Pancreas (tissue), 10 donors: Measurements from ENCODE around the gene SCN3A. TPM values are rescaled to one million over a fixed set of nuclear protein-coding genes. Genes with fewer than 3 reads are reported as not detected.

ENCODE experiments used
- ATAC-seq, 4 donors: fragments of 200-7000 bp; cut with Tn5 transposase; one replicate each; pipeline versions ENCODE4 v1.8.0 to v1.9.1; 2020; ENCODE audit warnings: mild to moderate bottlenecking in 4 of 4, moderate library complexity in 4 of 4
- DNase-seq, 6 donors: peaks; one replicate each; pipeline ENCODE4 v3.0.0-alpha.2; 2020
- FAIRE-seq: peaks from 2 replicates; lab custom pipeline; 2012; peaks lifted over from hg19 to GRCh38; lab: Jason Lieb, UNC
- H3K27ac ChIP-seq, 4 donors: fragments of 200-600 bp; sonication (generic); 1 replicate in 3 of 4; 2 replicates in 1 of 4; pipeline versions ENCODE4 v1.5.0 to v1.8.0; 2020
- H3K27me3 ChIP-seq, 4 donors: fragments of 200-600 bp; one replicate each; pipeline ENCODE4 v1.8.0; 2021
- H3K36me3 ChIP-seq, 3 donors: fragments of 200-600 bp; sonication (generic) in 1 of 3; one replicate each; pipeline versions ENCODE4 v1.5.0 to v1.8.0; 2020 to 2021
- H3K4me1 ChIP-seq, 3 donors: fragments of 200-600 bp; one replicate each; pipeline ENCODE4 v1.8.0; 2021
- H3K4me3 ChIP-seq, 4 donors: fragments of 200-600 bp; sonication (generic) in 2 of 4; one replicate each; pipeline versions ENCODE4 v1.5.0 to v1.8.0; 2020 to 2021
- H3K9me3 ChIP-seq, 4 donors: fragments of 200-600 bp; one replicate each; pipeline ENCODE4 v1.8.0; 2021
- CTCF ChIP-seq, 4 donors: fragments of 200-600 bp; sonication (generic) in 3 of 4; IDR thresholded peaks; one replicate each; pipeline versions ENCODE4 v1.5.0 to v1.8.0; 2021; ENCODE audit warnings: antibody characterized with exemption in 4 of 4
- WGBS, 2 donors: extraction: QIAGEN DNeasy Blood & Tissue Kit; methylation state at CpG; one replicate each; pipeline ENCODE4 v1.1.7; 2013; 5-methylcytosine and 5-hydroxymethylcytosine counted together
- intact Hi-C, 3 donors: fragments of 100-400 bp; cut with DNase I; formaldehyde crosslinking; loops; one replicate each; pipeline versions ENCODE4 v1.11.1 to v1.14.2; 2022
- polyA plus RNA-seq, 2 donors: library from polyadenylated mRNA; stranded (reverse); fragments of 200-250 nt; gene quantifications; one replicate each; pipeline ENCODE4 v1.2.3, GENCODE V29; 2013
- total RNA-seq, 6 donors: library from RNA; stranded (reverse); fragmentation: NEBNext Ultra II Directional in 4 of 6; extraction: Animal tissue kit (Norgen Biotek cat#: 25700) in 4 of 6; gene quantifications; one replicate each; pipeline versions ENCODE4 v1.2.1 to v1.2.4, GENCODE V29; 2021 to 2023
- donor health status: healthy with polysubstance abuse.
- donor health status: DM: no; HTN: no; CAD: no; lungs with moderate emphysema.
- donor health status: DM: no; HTN: no; CAD: no.
- donor health status: control.
- donor health status: control.
- donor health status: Bipolar disorder and iron deficiency.
- donor health status: DM: yes; HTN: yes; CAD: no.
- donor health status: DM: no; HTN: no; CAD: no.
- donor health status: DM: no; HTN: no; CAD: no.
- donor health status: DM: yes; HTN: yes; CAD: no.

Gene SCN3A
- total and polyA plus RNA-seq, 8 donors, result 0.08 to 1.2 (median 0.38) TPM

- intact Hi-C loops, result loop anchor here in 2 of 3 donors (10.0 kb wide), 1 partner anchor 193 kb away; no protein-coding TSS in a partner anchor
- ATAC-seq, result no peak
Observed at GRCh38 chr2:165208094-165208493, 4.2 kb upstream of the SCN3A start.

GRCh38 chr2:165205865-165206264 is 2.0 kb upstream of the SCN3A start:
- 75 to 84% methylated on average over 2 of the region's 2 CpGs for WGBS, 2 donors

More at GRCh38 chr2:165208094-165208493, 4.2 kb upstream of the SCN3A start:
- no peaks in the 10 kb centered on the region for H3K4me1 ChIP-seq
- H3K4me3 ChIP-seq, result no peak overlapping the region
- no peak for TF ChIP-seq CTCF (IDR thresholded peaks at IDR 0.05)
- WGBS, 2 donors, result 42 to 61% methylated on average over 1 of the region's 1 CpG
- DNase-seq (no peak), FAIRE-seq (no peak)
- H3K27ac ChIP-seq, result no peak overlapping the region
- H3K9me3 ChIP-seq, result no peaks in the 10 kb centered on the region
- no peaks in the 10 kb centered on the region for H3K36me3 ChIP-seq
- H3K27me3 ChIP-seq, result no peaks in the 10 kb centered on the region

GRCh38 chr2:165202239-165202638 is 1.6 kb downstream of the SCN3A start:
- Histone ChIP-seq H3K4me3 (no peak overlapping the region), H3K4me1 (no peaks in the 10 kb centered on the region), H3K27ac (no peak overlapping the region), H3K9me3 (no peaks in the 10 kb centered on the region), H3K27me3 (no peaks in the 10 kb centered on the region), H3K36me3 (no peaks in the 10 kb centered on the region)
- ATAC-seq (peak in 2 of 4 donors; percentile 62 to 73), DNase-seq (no peak), FAIRE-seq (no peak)
- no peak for TF ChIP-seq CTCF (IDR thresholded peaks at IDR 0.05)
- 82 to 87% methylated on average over 1 of the region's 1 CpG for WGBS, 2 donors
- intact Hi-C loops, result loop anchor here in 2 of 3 donors (10.0 kb wide), 1 partner anchor 187 kb away; no protein-coding TSS in a partner anchor

More at GRCh38 chr2:165205865-165206264, 2.0 kb upstream of the SCN3A start:
- TF ChIP-seq CTCF (IDR thresholded peaks at IDR 0.05), result no peak
- Histone ChIP-seq H3K4me3 (no peak overlapping the region), H3K4me1 (no peaks in the 10 kb centered on the region), H3K36me3 (no peaks in the 10 kb centered on the region), H3K27ac (no peak overlapping the region), H3K27me3 (no peaks in the 10 kb centered on the region), H3K9me3 (no peaks in the 10 kb centered on the region)
- FAIRE-seq, result no peak
- ATAC-seq, result no peak
- no peak for DNase-seq
- intact Hi-C loops, result loop anchor here in 2 of 3 donors (10.0 kb wide), 1 partner anchor 191 kb away; no protein-coding TSS in a partner anchor

- TF ChIP-seq CTCF (IDR thresholded peaks at IDR 0.05), result no peak
- Histone ChIP-seq H3K36me3 (no peaks in the 10 kb centered on the region), H3K4me3 (no peak overlapping the region), H3K27me3 (no peaks in the 10 kb centered on the region), H3K27ac (no peak overlapping the region), H3K4me1 (no peaks in the 10 kb centered on the region), H3K9me3 (no peaks in the 10 kb centered on the region)
- intact Hi-C loops, result no loop called here
- ATAC-seq (no peak), DNase-seq (no peak), FAIRE-seq (no peak)
- 86 to 95% methylated on average over 2 of the region's 2 CpGs for WGBS, 2 donors
Observed at GRCh38 chr2:165198181-165198580, 5.7 kb downstream of the SCN3A start.

- Histone ChIP-seq H3K4me1 (no peaks in the 10 kb centered on the region), H3K4me3 (no peak overlapping the region), H3K36me3 (no peaks in the 10 kb centered on the region), H3K27me3 (no peaks in the 10 kb centered on the region), H3K27ac (no peak overlapping the region), H3K9me3 (no peaks in the 10 kb centered on the region)
- intact Hi-C loops, result no loop called here
- DNase-seq, result no peak
- ATAC-seq, result no peak
- WGBS, 2 donors, result 60 to 71% methylated on average over 1 of the region's 1 CpG
- TF ChIP-seq CTCF (IDR thresholded peaks at IDR 0.05), result no peak
- FAIRE-seq, result no peak
Observed at GRCh38 chr2:165197346-165197745, 6.5 kb downstream of the SCN3A start.
